ENCODE measurements around the gene VIM.
"Not testable (repeated sequence)": the region's sequence is repeated elsewhere in the genome, so short reads cannot be mapped to it uniquely, and the experiment has no call there.

The VIM gene

GRCh38 chr10:17233286-17233991, 5.4 kb downstream of the VIM start:
- no peak for DNase-seq

GRCh38 chr10:17234431-17234945, 6.4 kb downstream of the VIM start:
- DNase-seq, result no peak

GRCh38 chr10:17235136-17235535, 7.1 kb downstream of the VIM start:
- no peak for DNase-seq

GRCh38 chr10:17236468-17237148, 8.6 kb downstream of the VIM start:
- DNase-seq, result no peak

- no peak for DNase-seq
Observed at GRCh38 chr10:17237149-17237527, 9.1 kb downstream of the VIM start.

GRCh38 chr10:17237915-17238444, 9.9 kb downstream of the VIM start:
- no peak for DNase-seq

GRCh38 chr10:17238445-17239291, 10.6 kb downstream of the VIM start:
- no peak for DNase-seq

- no peak for DNase-seq
Observed at GRCh38 chr10:17239345-17240085, 11.5 kb downstream of the VIM start.

GRCh38 chr10:17240096-17240495, 12.1 kb downstream of the VIM start:
- DNase-seq, result no peak

GRCh38 chr10:17240616-17241015, 12.6 kb downstream of the VIM start:
- DNase-seq, result no peak

- no peak for DNase-seq
Observed at GRCh38 chr10:17241611-17242333, 13.7 kb downstream of the VIM start.

GRCh38 chr10:17244700-17245365, 16.8 kb downstream of the VIM start:
- DNase-seq, result no peak

GRCh38 chr10:17247210-17247609, 19.2 kb downstream of the VIM start:
- DNase-seq, result no peak

- no peak for DNase-seq
Observed at GRCh38 chr10:17248964-17249363, 20.9 kb downstream of the VIM start.

GRCh38 chr10:17249820-17250219, 21.8 kb downstream of the VIM start:
- DNase-seq, result no peak

GRCh38 chr10:17250736-17251135, 22.7 kb downstream of the VIM start:
- DNase-seq, result no peak

GRCh38 chr10:17254543-17255050, 26.6 kb downstream of the VIM start:
- not testable (repeated sequence) for DNase-seq

GRCh38 chr10:17255512-17255911, 27.5 kb downstream of the VIM start:
- no peak for DNase-seq

GRCh38 chr10:17256051-17256450, 28.0 kb downstream of the VIM start:
- no peak for DNase-seq

- no peak for DNase-seq
Observed at GRCh38 chr10:17256627-17257026, 28.6 kb downstream of the VIM start.

Data from activated T-cell treated with anti-CD3 and anti-CD28 coated beads, Interleukin-2, amount 50 U/mL, for 48 hours (primary cell).